HepG2 (cell line): ENCODE results near the gene CDC14B. TPM values are rescaled to one million over a fixed set of nuclear protein-coding genes. Genes with fewer than 3 reads are reported as not detected.

ENCODE experiments used
- ATAC-seq: fragments of 200-7000 bp; cut with Tn5 transposase; 3 replicates; pipeline ENCODE4 v1.9.1; 2020; ENCODE audit warnings: mild to moderate bottlenecking, moderate library complexity
- BruUV-seq: library from RNA; stranded (reverse); fragments of 400-500 nt; replicated peaks from 2 replicates; lab custom pipeline; 2021; lab: Mats Ljungman, UMichigan
- CTCF ChIA-PET: fragments of 300-600 bp; formaldehyde crosslinking; extraction: SDS; loops from one replicate; lab custom pipeline; 2021; ENCODE audit warnings: low total read pairs, inconsistent platforms, low intra/inter-chr PET ratio; lab: Yijun Ruan, JAX
- POLR2A ChIA-PET: fragments of 350-600 bp; sonication (Branson Sonifier 250); formaldehyde crosslinking; loops from one replicate; lab custom pipeline; 2020; ENCODE audit warnings: antibody characterized with exemption, inconsistent platforms; lab: Yijun Ruan, JAX
- DNase-seq: peaks from one replicate; pipeline ENCODE4 v3.0.0-alpha.2; 2015; ENCODE audit warnings: low spot score
- FAIRE-seq: peaks from 3 replicates; lab custom pipeline; 2011; peaks lifted over from hg19 to GRCh38; lab: Jason Lieb, UNC
- H2AFZ ChIP-seq: one replicate; pipeline ENCODE4 v1.6.1; 2011; ENCODE audit warnings: low read length, inconsistent platforms
- H3K27ac ChIP-seq: fragments of 300-600 bp; 3 replicates; pipeline ENCODE4 v1.8.0; 2011; ENCODE audit warnings: mixed run types, mild to moderate bottlenecking, mixed read lengths, low read length, inconsistent platforms; ENCODE audit not compliant: insufficient read depth; ENCODE audit errors: extremely low read length
- H3K27me3 ChIP-seq, 2 experiments: fragments of 200-600 bp in 1 of 2; 2 replicates in 1 of 2; 3 replicates in 1 of 2; pipeline versions ENCODE4 v1.6.0 to v1.8.0; 2011; ENCODE audit warnings: low read length in 2 of 2, mild to moderate bottlenecking in 2 of 2, moderate library complexity in 2 of 2, inconsistent platforms in 1 of 2; ENCODE audit not compliant: insufficient read depth in 2 of 2, control insufficient read depth in 1 of 2
- H3K36me3 ChIP-seq, 2 experiments: fragments of 200-600 bp in 1 of 2; replicated peaks in 1 of 2; 2 replicates in 1 of 2; 3 replicates in 1 of 2; pipeline versions ENCODE4 v1.5.1 to v1.8.0; 2011; ENCODE audit warnings: low read length in 2 of 2, inconsistent platforms in 1 of 2; ENCODE audit not compliant: insufficient read depth in 2 of 2, control insufficient read depth in 1 of 2
- H3K4me1 ChIP-seq: 2 replicates; pipeline ENCODE4 v1.5.1; 2012; ENCODE audit warnings: low read length, inconsistent platforms; ENCODE audit not compliant: insufficient read depth
- H3K4me2 ChIP-seq: 2 replicates; pipeline ENCODE4 v1.6.0; 2011; ENCODE audit warnings: low read depth, low read length, inconsistent platforms
- H3K4me3 ChIP-seq, 3 experiments: fragments of 200-600 bp in 1 of 3; sonication (generic), shearing (Covaris generic) in 1 of 3; replicated peaks in 1 of 3; 2 replicates each; pipeline ENCODE4 v1.5.1; 2011 to 2016; ENCODE audit warnings: low read length in 3 of 3, inconsistent platforms in 2 of 3, low read depth in 2 of 3, mild to moderate bottlenecking in 2 of 3, control low read depth in 1 of 3, mixed read lengths in 1 of 3; ENCODE audit not compliant: insufficient read depth in 1 of 3
- H3K79me2 ChIP-seq: one replicate; pipeline ENCODE4 v1.6.1; 2011; ENCODE audit warnings: low read length, inconsistent platforms; ENCODE audit not compliant: insufficient read depth
- H3K9ac ChIP-seq: 2 replicates; pipeline ENCODE4 v1.6.0; 2011; ENCODE audit warnings: mild to moderate bottlenecking, low read depth, low read length, inconsistent platforms; ENCODE audit not compliant: insufficient read depth
- H3K9me3 ChIP-seq: 2 replicates; pipeline ENCODE4 v1.5.1; 2012; ENCODE audit warnings: mild to moderate bottlenecking, low read length
- H4K20me1 ChIP-seq: 2 replicates; pipeline ENCODE4 v1.6.0; 2011; ENCODE audit warnings: inconsistent platforms, mild to moderate bottlenecking, low read length, moderate library complexity; ENCODE audit not compliant: insufficient read depth
- AKAP8 ChIP-seq: sonication (generic); formaldehyde crosslinking; IDR thresholded peaks from 2 replicates; pipeline ENCODE4 v1.5.1; 2020; ENCODE audit warnings: mild to moderate bottlenecking, missing genetic modification reagents
- ATAD3A ChIP-seq: sonication (generic); formaldehyde crosslinking; IDR thresholded peaks from 2 replicates; pipeline ENCODE4 v1.4.0; 2020; ENCODE audit warnings: missing genetic modification reagents
- CBX1 ChIP-seq: IDR thresholded peaks from one replicate; pipeline ENCODE4 v1.6.1; 2016; ENCODE audit warnings: antibody characterized with exemption, low read depth
- CC2D1A ChIP-seq: sonication (generic); formaldehyde crosslinking; IDR thresholded peaks from 2 replicates; pipeline ENCODE4 v1.8.1; 2023; ENCODE audit warnings: mild to moderate bottlenecking, missing genetic modification reagents
- ERF ChIP-seq: IDR thresholded peaks from 2 replicates; pipeline ENCODE4 v1.6.1; 2018; ENCODE audit warnings: missing biosample characterization, missing genetic modification reagents
- GPN1 ChIP-seq: sonication (generic); formaldehyde crosslinking; IDR thresholded peaks from 2 replicates; pipeline ENCODE4 v1.5.1; 2020; ENCODE audit warnings: missing genetic modification reagents, borderline replicate concordance
- HNF1B ChIP-seq: sonication (generic); formaldehyde crosslinking; IDR thresholded peaks from 2 replicates; pipeline ENCODE4 v1.5.1; 2020; ENCODE audit warnings: mild to moderate bottlenecking, moderate library complexity, missing genetic modification reagents
- MTA1 ChIP-seq: sonication (generic); formaldehyde crosslinking; IDR thresholded peaks from 2 replicates; pipeline ENCODE4 v1.4.0; 2020; ENCODE audit warnings: missing genetic modification reagents, mild to moderate bottlenecking, borderline replicate concordance
- TRIM22 ChIP-seq: fragments of 450-650 bp; IDR thresholded peaks from 2 replicates; pipeline ENCODE4 v1.6.1; 2017
- ZFAT ChIP-seq: sonication (generic); formaldehyde crosslinking; conservative IDR thresholded peaks from 2 replicates; pipeline ENCODE4 v1.8.1; 2023; ENCODE audit warnings: missing genetic modification reagents, inconsistent platforms
- ZFX ChIP-seq: sonication (generic); formaldehyde crosslinking; IDR thresholded peaks from 2 replicates; pipeline ENCODE4 v1.4.0; 2020; ENCODE audit warnings: mild to moderate bottlenecking, low read depth, missing genetic modification reagents, moderate library complexity
- ZSCAN31 ChIP-seq: sonication (generic); formaldehyde crosslinking; IDR thresholded peaks from 2 replicates; pipeline ENCODE4 v1.5.0; 2020; ENCODE audit warnings: low read depth, mild to moderate bottlenecking, missing genetic modification reagents
- WGBS: methylation state at CpG from one replicate; pipeline ENCODE4 v1.1.6; 2017; ENCODE audit warnings: low lambda C conversion rate; 5-methylcytosine and 5-hydroxymethylcytosine counted together
- in situ Hi-C: cut with HindIII; loops from 2 replicates; pipeline ENCODE4 v1.10.0; 2017; ENCODE audit warnings: low pct_unique_long_range_greater_than_20kb; ENCODE audit not compliant: extremely low pct_ligation_motif_present
- intact Hi-C: fragments of 100-400 bp; cut with micrococcal nuclease; formaldehyde crosslinking; loops from one replicate; pipeline ENCODE4 v1.10.0; 2022; ENCODE audit not compliant: unreplicated experiment
- polyA plus RNA-seq, 8 experiments: library from polyadenylated mRNA; depleted of rRNA in 3 of 8; stranded (reverse) in 7 of 8; unstranded in 1 of 8; fragments of >200 nt; fragmentation: Illumina TruSeq in 4 of 8; extraction: Trizol in 4 of 8; gene quantifications; 2 replicates each; pipeline versions ENCODE4 v1.2.1 to v1.2.3, GENCODE V29; 2011 to 2016; ENCODE audit warnings: low read depth in 4 of 8, missing spikeins in 1 of 8, mixed read lengths in 1 of 8; ENCODE audit not compliant: insufficient read depth in 1 of 8
- total RNA-seq, 5 experiments: library from RNA; depleted of rRNA; stranded (reverse); fragments of >200 nt; fragmentation: Illumina TruSeq; extraction: Trizol; gene quantifications; 2 replicates each; pipeline ENCODE4 v1.2.3, GENCODE V29; 2016; ENCODE audit warnings: low read depth in 1 of 5
- TF ChIP-seq, protein P1 (sequence below), 2 experiments: sonication (generic) in 1 of 2; formaldehyde crosslinking in 1 of 2; IDR thresholded peaks; 2 replicates each; pipeline versions ENCODE4 v1.6.1 to v1.9.0; 2014 to 2022; ENCODE audit warnings: antibody characterized with exemption in 1 of 2, borderline replicate concordance in 1 of 2, inconsistent platforms in 1 of 2, low read depth in 1 of 2, missing genetic modification reagents in 1 of 2
- TF ChIP-seq, protein P2 (sequence below): sonication (generic); formaldehyde crosslinking; IDR thresholded peaks from 2 replicates; pipeline ENCODE4 v1.4.0; 2020; ENCODE audit warnings: missing genetic modification reagents, borderline replicate concordance

The CDC14B gene
- total and polyA plus RNA-seq, 2 of the 13 experiments (the other 11 are each of a cell fraction or from before 2014, with no cell fraction given), result 25.8 to 33.3 TPM

- in situ Hi-C loops (no loop called here), intact Hi-C loops (no loop called here)
- Histone ChIP-seq H3K4me1 (peaks cover 72% of the 10 kb centered on the region), H3K36me3 (peaks cover 10 to 47% of the 10 kb centered on the region in 2 experiments), H3K27ac (peak overlapping the region; percentile 33), H3K9ac (no peak overlapping the region), H3K79me2 (no peaks in the 10 kb centered on the region), H3K27me3 (no peaks in the 10 kb centered on the region), H2AFZ (no peak overlapping the region), H3K4me3 (no peak overlapping the region), H4K20me1 (no peaks in the 10 kb centered on the region), H3K9me3 (no peaks in the 10 kb centered on the region), H3K4me2 (no peak overlapping the region)
- ChIA-PET POLR2A (no interaction called here), CTCF (no interaction called here)
- BruUV-seq, result no TSS peak
- WGBS, result 82% methylated on average over 1 of the region's 1 CpG
- DNase-seq (no peak), FAIRE-seq (no peak), ATAC-seq (no peak)
- TF ChIP-seq ZSCAN31 (CRISPR knock-in tag), result no peak
- no peak for TF ChIP-seq GPN1
- no peak for TF ChIP-seq CC2D1A (CRISPR knock-in tag)
- TF ChIP-seq, protein P1, sequence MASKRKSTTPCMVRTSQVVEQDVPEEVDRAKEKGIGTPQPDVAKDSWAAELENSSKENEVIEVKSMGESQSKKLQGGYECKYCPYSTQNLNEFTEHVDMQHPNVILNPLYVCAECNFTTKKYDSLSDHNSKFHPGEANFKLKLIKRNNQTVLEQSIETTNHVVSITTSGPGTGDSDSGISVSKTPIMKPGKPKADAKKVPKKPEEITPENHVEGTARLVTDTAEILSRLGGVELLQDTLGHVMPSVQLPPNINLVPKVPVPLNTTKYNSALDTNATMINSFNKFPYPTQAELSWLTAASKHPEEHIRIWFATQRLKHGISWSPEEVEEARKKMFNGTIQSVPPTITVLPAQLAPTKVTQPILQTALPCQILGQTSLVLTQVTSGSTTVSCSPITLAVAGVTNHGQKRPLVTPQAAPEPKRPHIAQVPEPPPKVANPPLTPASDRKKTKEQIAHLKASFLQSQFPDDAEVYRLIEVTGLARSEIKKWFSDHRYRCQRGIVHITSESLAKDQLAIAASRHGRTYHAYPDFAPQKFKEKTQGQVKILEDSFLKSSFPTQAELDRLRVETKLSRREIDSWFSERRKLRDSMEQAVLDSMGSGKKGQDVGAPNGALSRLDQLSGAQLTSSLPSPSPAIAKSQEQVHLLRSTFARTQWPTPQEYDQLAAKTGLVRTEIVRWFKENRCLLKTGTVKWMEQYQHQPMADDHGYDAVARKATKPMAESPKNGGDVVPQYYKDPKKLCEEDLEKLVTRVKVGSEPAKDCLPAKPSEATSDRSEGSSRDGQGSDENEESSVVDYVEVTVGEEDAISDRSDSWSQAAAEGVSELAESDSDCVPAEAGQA (IDR thresholded peaks at IDR 0.05; ENCODE audit: low read depth), result no peak
- TF ChIP-seq, protein P1 (CRISPR knock-in tag; IDR thresholded peaks at IDR 0.05; ENCODE audit: borderline replicate concordance), result no peak
- TF ChIP-seq ZFAT (CRISPR knock-in tag), result no peak
- no peak for TF ChIP-seq ATAD3A (CRISPR knock-in tag)
- no peak for TF ChIP-seq HNF1B (CRISPR knock-in tag)
- TF ChIP-seq ERF, result no peak
- TF ChIP-seq CBX1, result no peak
- TF ChIP-seq MTA1 (CRISPR knock-in tag), result no peak
- TF ChIP-seq TRIM22, result no peak
- TF ChIP-seq, protein P2, sequence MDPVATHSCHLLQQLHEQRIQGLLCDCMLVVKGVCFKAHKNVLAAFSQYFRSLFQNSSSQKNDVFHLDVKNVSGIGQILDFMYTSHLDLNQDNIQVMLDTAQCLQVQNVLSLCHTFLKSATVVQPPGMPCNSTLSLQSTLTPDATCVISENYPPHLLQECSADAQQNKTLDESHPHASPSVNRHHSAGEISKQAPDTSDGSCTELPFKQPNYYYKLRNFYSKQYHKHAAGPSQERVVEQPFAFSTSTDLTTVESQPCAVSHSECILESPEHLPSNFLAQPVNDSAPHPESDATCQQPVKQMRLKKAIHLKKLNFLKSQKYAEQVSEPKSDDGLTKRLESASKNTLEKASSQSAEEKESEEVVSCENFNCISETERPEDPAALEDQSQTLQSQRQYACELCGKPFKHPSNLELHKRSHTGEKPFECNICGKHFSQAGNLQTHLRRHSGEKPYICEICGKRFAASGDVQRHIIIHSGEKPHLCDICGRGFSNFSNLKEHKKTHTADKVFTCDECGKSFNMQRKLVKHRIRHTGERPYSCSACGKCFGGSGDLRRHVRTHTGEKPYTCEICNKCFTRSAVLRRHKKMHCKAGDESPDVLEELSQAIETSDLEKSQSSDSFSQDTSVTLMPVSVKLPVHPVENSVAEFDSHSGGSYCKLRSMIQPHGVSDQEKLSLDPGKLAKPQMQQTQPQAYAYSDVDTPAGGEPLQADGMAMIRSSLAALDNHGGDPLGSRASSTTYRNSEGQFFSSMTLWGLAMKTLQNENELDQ, result no peak
- TF ChIP-seq ZFX (CRISPR knock-in tag), result no peak
- TF ChIP-seq AKAP8, result no peak
These were observed 132.6 kb downstream of the CDC14B start for GRCh38 chr9:96487029-96487396.
